ENCODE data around the gene CCDC190.
A peak's percentile ranks its signal among the peaks of the same experiment; 100 is the strongest.

The CCDC190 gene

GRCh38 chr1:162847839-162848453 lies 13.0 kb downstream of the CCDC190 start:
- no peak overlapping the region for H2BK12ac ChIP-seq (ENCODE audit: low read length in 2 of 2)
- no peak overlapping the region for H3K4me2 ChIP-seq (ENCODE audit: low read length, poor library complexity, severe bottlenecking)
- no peak overlapping the region for H3K9ac ChIP-seq (ENCODE audit: low read length)
- H3K23ac ChIP-seq (ENCODE audit: low read length in 2 of 2), result no peak overlapping the region
- no peaks in the 10 kb centered on the region for H3K4me1 ChIP-seq (ENCODE audit: control insufficient read depth, insufficient read depth, low read depth, low read length)
- H2AFZ ChIP-seq (ENCODE audit: low read depth, low read length), result no peak overlapping the region
- no peaks in the 10 kb centered on the region for H3K36me3 ChIP-seq (ENCODE audit: control insufficient read depth in 1 of 2, insufficient read depth in 2 of 2, low read depth in 1 of 2, low read length in 2 of 2)
- no peak overlapping the region for H2AK5ac ChIP-seq (ENCODE audit: low read length, severe bottlenecking)
- no peaks in the 10 kb centered on the region for H3K27me3 ChIP-seq (ENCODE audit: control insufficient read depth in 1 of 2, insufficient read depth in 1 of 2, low read length in 2 of 2)
- no peak overlapping the region for H4K8ac ChIP-seq (ENCODE audit: low read length)
- no peak overlapping the region for H3K14ac ChIP-seq (ENCODE audit: low read length in 2 of 2)
- H2BK5ac ChIP-seq (ENCODE audit: low read depth, low read length, poor library complexity, severe bottlenecking), result no peak overlapping the region
- no peaks in the 10 kb centered on the region for H3K79me1 ChIP-seq (replicated peaks; ENCODE audit: low read length, poor library complexity, severe bottlenecking)
- H2BK15ac ChIP-seq (ENCODE audit: low read depth, poor library complexity, severe bottlenecking), result no peak overlapping the region
- H3K9me3 ChIP-seq (ENCODE audit: control insufficient read depth, low read length), result no peaks in the 10 kb centered on the region
- no peak overlapping the region for H2BK120ac ChIP-seq (ENCODE audit: low read depth, low read length)
- H3K18ac ChIP-seq (ENCODE audit: low read depth in 1 of 2, low read length in 2 of 2), result no peak overlapping the region
- no peak overlapping the region for H3K4ac ChIP-seq (ENCODE audit: low read depth in 1 of 2, low read length in 2 of 2)
- no peak overlapping the region for H4K91ac ChIP-seq (ENCODE audit: low read length)
- H3K27ac ChIP-seq (ENCODE audit: low read length, poor library complexity, severe bottlenecking), result no peak overlapping the region
- no peak overlapping the region for H3K4me3 ChIP-seq (ENCODE audit: insufficient read depth in 1 of 2, low read depth in 1 of 2, low read length in 2 of 2)
- DNase-seq, result peak; percentile 68
- WGBS, result 1% methylated on average over 3 of the region's 3 CpGs

- Histone ChIP-seq H2AFZ (ENCODE audit: low read depth, low read length) (no peak overlapping the region), H3K4me2 (ENCODE audit: low read length, poor library complexity, severe bottlenecking) (no peak overlapping the region), H3K27me3 (ENCODE audit: control insufficient read depth in 1 of 2, insufficient read depth in 1 of 2, low read length in 2 of 2) (no peaks in the 10 kb centered on the region), H2AK5ac (ENCODE audit: low read length, severe bottlenecking) (no peak overlapping the region), H3K18ac (ENCODE audit: low read depth in 1 of 2, low read length in 2 of 2) (no peak overlapping the region), H2BK12ac (ENCODE audit: low read length in 2 of 2) (no peak overlapping the region), H3K4ac (ENCODE audit: low read depth in 1 of 2, low read length in 2 of 2) (no peak overlapping the region), H3K4me1 (ENCODE audit: control insufficient read depth, insufficient read depth, low read depth, low read length) (no peaks in the 10 kb centered on the region), H2BK5ac (ENCODE audit: low read depth, low read length, poor library complexity, severe bottlenecking) (no peak overlapping the region), H3K23ac (ENCODE audit: low read length in 2 of 2) (no peak overlapping the region), H3K4me3 (ENCODE audit: insufficient read depth in 1 of 2, low read depth in 1 of 2, low read length in 2 of 2) (no peak overlapping the region), H3K27ac (ENCODE audit: low read length, poor library complexity, severe bottlenecking) (no peak overlapping the region), H4K91ac (ENCODE audit: low read length) (no peak overlapping the region), H3K14ac (ENCODE audit: low read length in 2 of 2) (peak overlapping the region in 1 of 2 experiments; percentile 1), H2BK120ac (ENCODE audit: low read depth, low read length) (no peak overlapping the region), H4K8ac (ENCODE audit: low read length) (no peak overlapping the region), H3K79me1 (replicated peaks; ENCODE audit: low read length, poor library complexity, severe bottlenecking) (no peaks in the 10 kb centered on the region), H3K9ac (ENCODE audit: low read length) (no peak overlapping the region), H3K36me3 (ENCODE audit: control insufficient read depth in 1 of 2, insufficient read depth in 2 of 2, low read depth in 1 of 2, low read length in 2 of 2) (no peaks in the 10 kb centered on the region), H2BK15ac (ENCODE audit: low read depth, poor library complexity, severe bottlenecking) (no peak overlapping the region), H3K9me3 (ENCODE audit: control insufficient read depth, low read length) (no peaks in the 10 kb centered on the region)
- WGBS, result 89% methylated on average over 16 of the region's 16 CpGs
- DNase-seq, result peak; percentile 89
These were observed 14.4 kb downstream of the CCDC190 start for GRCh38 chr1:162846256-162847212.

GRCh38 chr1:162844153-162844552 lies 16.8 kb downstream of the CCDC190 start:
- no peak for DNase-seq
- H2BK15ac ChIP-seq (ENCODE audit: low read depth, poor library complexity, severe bottlenecking), result no peak overlapping the region
- H3K27me3 ChIP-seq (ENCODE audit: control insufficient read depth in 1 of 2, insufficient read depth in 1 of 2, low read length in 2 of 2), result no peaks in the 10 kb centered on the region
- no peak overlapping the region for H3K27ac ChIP-seq (ENCODE audit: low read length, poor library complexity, severe bottlenecking)
- H3K23ac ChIP-seq (ENCODE audit: low read length in 2 of 2), result no peak overlapping the region
- H3K4me1 ChIP-seq (ENCODE audit: control insufficient read depth, insufficient read depth, low read depth, low read length), result peaks cover 2% of the 10 kb centered on the region
- H3K36me3 ChIP-seq (ENCODE audit: control insufficient read depth in 1 of 2, insufficient read depth in 2 of 2, low read depth in 1 of 2, low read length in 2 of 2), result no peaks in the 10 kb centered on the region
- H4K91ac ChIP-seq (ENCODE audit: low read length), result no peak overlapping the region
- H3K14ac ChIP-seq (ENCODE audit: low read length in 2 of 2), result no peak overlapping the region
- H2BK120ac ChIP-seq (ENCODE audit: low read depth, low read length), result no peak overlapping the region
- H3K4me2 ChIP-seq (ENCODE audit: low read length, poor library complexity, severe bottlenecking), result no peak overlapping the region
- peaks cover 4% of the 10 kb centered on the region for H3K9me3 ChIP-seq (ENCODE audit: control insufficient read depth, low read length)
- no peak overlapping the region for H2AFZ ChIP-seq (ENCODE audit: low read depth, low read length)
- no peak overlapping the region for H3K9ac ChIP-seq (ENCODE audit: low read length)
- no peaks in the 10 kb centered on the region for H3K79me1 ChIP-seq (replicated peaks; ENCODE audit: low read length, poor library complexity, severe bottlenecking)
- 91% methylated on average over 1 of the region's 1 CpG for WGBS
- H2AK5ac ChIP-seq (ENCODE audit: low read length, severe bottlenecking), result no peak overlapping the region
- no peak overlapping the region for H2BK5ac ChIP-seq (ENCODE audit: low read depth, low read length, poor library complexity, severe bottlenecking)
- no peak overlapping the region for H2BK12ac ChIP-seq (ENCODE audit: low read length in 2 of 2)
- H3K4me3 ChIP-seq (ENCODE audit: insufficient read depth in 1 of 2, low read depth in 1 of 2, low read length in 2 of 2), result no peak overlapping the region
- no peak overlapping the region for H4K8ac ChIP-seq (ENCODE audit: low read length)
- no peak overlapping the region for H3K18ac ChIP-seq (ENCODE audit: low read depth in 1 of 2, low read length in 2 of 2)
- no peak overlapping the region for H3K4ac ChIP-seq (ENCODE audit: low read depth in 1 of 2, low read length in 2 of 2)

GRCh38 chr1:162840250-162840839 lies 20.6 kb downstream of the CCDC190 start:
- no peak overlapping the region for H2BK15ac ChIP-seq (ENCODE audit: low read depth, poor library complexity, severe bottlenecking)
- H2BK12ac ChIP-seq (ENCODE audit: low read length in 2 of 2), result no peak overlapping the region
- no peak overlapping the region for H2AK5ac ChIP-seq (ENCODE audit: low read length, severe bottlenecking)
- H2AFZ ChIP-seq (ENCODE audit: low read depth, low read length), result no peak overlapping the region
- no peak overlapping the region for H3K27ac ChIP-seq (ENCODE audit: low read length, poor library complexity, severe bottlenecking)
- H2BK5ac ChIP-seq (ENCODE audit: low read depth, low read length, poor library complexity, severe bottlenecking), result no peak overlapping the region
- no peak overlapping the region for H3K4me2 ChIP-seq (ENCODE audit: low read length, poor library complexity, severe bottlenecking)
- no peak overlapping the region for H3K23ac ChIP-seq (ENCODE audit: low read length in 2 of 2)
- H3K4ac ChIP-seq (ENCODE audit: low read depth in 1 of 2, low read length in 2 of 2), result no peak overlapping the region
- H3K4me1 ChIP-seq (ENCODE audit: control insufficient read depth, insufficient read depth, low read depth, low read length), result peaks cover 2% of the 10 kb centered on the region
- no peak overlapping the region for H4K8ac ChIP-seq (ENCODE audit: low read length)
- H3K9me3 ChIP-seq (ENCODE audit: control insufficient read depth, low read length), result peaks cover 17% of the 10 kb centered on the region
- no peaks in the 10 kb centered on the region for H3K27me3 ChIP-seq (ENCODE audit: control insufficient read depth in 1 of 2, insufficient read depth in 1 of 2, low read length in 2 of 2)
- no peak overlapping the region for H3K18ac ChIP-seq (ENCODE audit: low read depth in 1 of 2, low read length in 2 of 2)
- H3K9ac ChIP-seq (ENCODE audit: low read length), result no peak overlapping the region
- no peak overlapping the region for H4K91ac ChIP-seq (ENCODE audit: low read length)
- no peaks in the 10 kb centered on the region for H3K79me1 ChIP-seq (replicated peaks; ENCODE audit: low read length, poor library complexity, severe bottlenecking)
- H2BK120ac ChIP-seq (ENCODE audit: low read depth, low read length), result no peak overlapping the region
- H3K36me3 ChIP-seq (ENCODE audit: control insufficient read depth in 1 of 2, insufficient read depth in 2 of 2, low read depth in 1 of 2, low read length in 2 of 2), result no peaks in the 10 kb centered on the region
- DNase-seq, result peak; percentile 11
- no peak overlapping the region for H3K4me3 ChIP-seq (ENCODE audit: insufficient read depth in 1 of 2, low read depth in 1 of 2, low read length in 2 of 2)
- no peak overlapping the region for H3K14ac ChIP-seq (ENCODE audit: low read length in 2 of 2)
